GM21786 (cell line): ENCODE measurements around the gene ABCC8.

Experiments used
- ATAC-seq: cut with Tn5 transposase; IDR thresholded peaks from one replicate; pipeline ENCODE4 v1.9.1; 2021; ENCODE audit not compliant: unreplicated experiment

Gene ABCC8

DNA sequence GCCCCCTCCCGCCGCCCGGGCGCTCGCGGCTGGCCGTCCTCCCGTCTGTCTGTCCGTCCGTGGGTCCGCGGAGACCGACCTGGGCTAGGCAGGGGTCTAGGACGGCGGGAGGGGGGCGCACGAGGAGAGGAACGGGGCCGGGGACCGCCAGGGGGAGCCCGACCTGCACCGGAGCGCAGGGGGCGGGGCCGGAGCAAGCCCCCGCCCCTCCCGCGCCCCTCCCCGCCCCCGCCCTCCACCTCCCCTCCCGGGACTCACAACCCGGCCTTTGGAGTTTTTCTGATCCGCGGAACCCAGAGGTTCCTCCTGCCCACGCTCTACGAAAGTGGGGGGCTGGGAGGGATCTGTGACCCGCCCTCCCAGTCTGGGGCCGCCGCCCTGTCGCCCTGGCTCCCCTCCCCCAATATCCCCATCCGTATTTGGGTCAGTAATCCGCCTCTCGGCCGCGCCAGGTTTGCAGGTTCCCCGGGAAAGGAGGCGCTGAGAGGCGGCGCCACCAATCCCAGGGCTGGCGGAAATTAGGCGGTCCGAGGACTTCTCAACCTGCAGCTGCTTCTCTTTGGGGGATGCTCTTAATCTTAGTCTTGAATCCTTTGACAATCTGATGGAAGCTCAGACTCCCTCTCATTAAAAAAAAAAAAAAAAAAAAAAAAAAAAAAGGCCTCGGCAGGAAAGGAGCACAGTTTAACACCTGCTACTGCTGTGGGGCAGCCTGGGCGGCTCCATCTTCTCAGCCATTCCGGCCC, 87.3 kb downstream of the ABCC8 start:
- ATAC-seq: peak; percentile 53

- peak; percentile 39 for ATAC-seq
Observed at GRCh38 chr11:17388609-17389210, 87.9 kb downstream of the ABCC8 start, which contains the start of gene KCNJ11. Gene KCNJ11 (minus strand): TSS chr11:17388659. CDS start chr11:17388091, 568 bp downstream.

- no peak for ATAC-seq
Observed at GRCh38 chr11:17387811-17388210, 88.8 kb downstream of the ABCC8 start.

DNA sequence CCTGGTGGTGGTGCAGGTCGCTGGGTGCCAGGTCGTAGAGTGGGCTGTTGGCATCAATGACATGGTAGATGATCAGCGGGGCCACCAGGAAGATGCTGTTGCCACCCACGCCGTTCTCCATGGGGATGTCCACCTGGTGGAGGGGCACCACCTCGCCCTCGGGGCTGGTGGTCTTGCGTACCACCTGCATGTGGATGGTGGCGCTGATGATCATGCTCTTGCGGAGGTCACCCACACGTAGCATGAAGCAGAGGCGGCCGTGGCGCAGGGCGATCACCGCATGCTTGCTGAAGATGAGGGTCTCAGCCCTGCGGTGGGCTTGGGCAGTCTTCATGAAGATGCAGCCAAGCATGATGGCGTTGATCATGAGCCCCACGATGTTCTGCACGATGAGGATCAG, 89.4 kb downstream of the ABCC8 start:
- no peak for ATAC-seq

GRCh38 chr11:17386331-17387084, 90.1 kb downstream of the ABCC8 start:
- ATAC-seq: no peak

DNA sequence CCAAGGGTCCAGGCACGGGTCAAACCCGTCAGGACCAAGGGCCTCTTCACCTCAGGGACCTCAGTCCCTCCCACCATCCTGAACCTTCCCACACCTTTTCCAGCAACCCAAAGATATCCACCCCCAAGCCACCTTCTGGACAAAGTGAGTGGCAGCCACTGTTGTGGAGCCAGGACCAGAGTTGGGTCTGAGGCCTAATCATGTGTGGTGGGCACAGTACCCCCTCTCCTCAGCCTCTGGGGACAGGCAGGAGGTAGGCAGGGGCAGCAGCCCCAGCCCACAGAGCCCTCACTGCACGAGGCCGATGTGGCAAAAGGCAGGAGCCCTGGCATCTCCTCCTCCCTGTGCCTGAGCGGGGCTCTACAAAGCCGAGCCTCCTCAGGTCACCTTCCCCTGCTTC, 90.7 kb downstream of the ABCC8 start:
- ATAC-seq: no peak

- no peak for ATAC-seq
Observed at GRCh38 chr11:17385492-17385891, 91.2 kb downstream of the ABCC8 start.

- ATAC-seq: peak; percentile 56
Observed at GRCh38 chr11:17384002-17384511, 92.6 kb downstream of the ABCC8 start.

GRCh38 chr11:17383461-17383860, 93.2 kb downstream of the ABCC8 start:
- peak; percentile 10 for ATAC-seq

- no peak for ATAC-seq
Observed at GRCh38 chr11:17382046-17382728, 94.5 kb downstream of the ABCC8 start.

- ATAC-seq: no peak
Observed at GRCh38 chr11:17381156-17381555, 95.5 kb downstream of the ABCC8 start.

- no peak for ATAC-seq
Observed at GRCh38 chr11:17379383-17380180, 97.1 kb downstream of the ABCC8 start.

- ATAC-seq: no peak
Observed at GRCh38 chr11:17378655-17379054, 98.0 kb downstream of the ABCC8 start.

DNA sequence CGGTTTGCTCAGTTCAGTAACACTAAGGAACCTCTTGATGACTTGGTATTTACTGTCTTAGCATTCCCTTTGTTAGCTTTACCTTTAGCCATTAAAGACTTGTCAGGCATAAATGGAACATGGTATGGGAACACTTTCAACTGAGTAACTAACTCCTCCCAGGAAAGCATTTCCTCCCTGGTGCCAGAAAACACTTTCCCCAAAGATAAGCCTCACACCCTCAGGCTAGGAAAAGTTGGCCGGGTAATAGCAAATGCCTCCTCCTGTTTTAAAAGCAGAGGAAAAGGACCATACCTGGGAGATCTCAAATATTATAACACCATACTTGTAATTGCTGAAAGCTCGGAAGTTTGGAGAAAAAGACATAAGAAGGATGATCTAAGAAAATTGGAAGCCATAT, 100.2 kb downstream of the ABCC8 start:
- ATAC-seq: no peak

- no peak for ATAC-seq
Observed at GRCh38 chr11:17375547-17375946, 101.1 kb downstream of the ABCC8 start.

DNA sequence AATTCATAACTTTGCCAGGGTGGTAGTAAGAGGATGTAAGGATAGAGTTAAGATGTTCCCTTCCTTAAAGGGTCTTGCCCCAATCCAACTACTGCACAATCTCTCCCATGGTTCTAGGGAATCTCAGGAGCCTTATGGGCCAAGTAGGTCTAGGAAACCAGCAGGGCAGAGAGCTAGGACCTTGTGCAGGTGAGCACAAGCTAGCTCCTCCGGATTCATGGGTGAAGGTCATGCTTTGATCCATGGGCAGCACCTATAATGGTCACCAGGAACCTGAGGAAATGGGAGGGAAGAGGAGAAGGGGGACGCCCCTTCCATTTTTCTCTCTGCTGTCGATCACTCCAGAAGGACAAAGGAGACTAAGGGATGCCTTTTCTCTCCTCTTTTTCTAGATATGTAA, 105.0 kb downstream of the ABCC8 start:
- no peak for ATAC-seq

GRCh38 chr11:17369684-17370243, 106.9 kb downstream of the ABCC8 start:
- no peak for ATAC-seq

DNA sequence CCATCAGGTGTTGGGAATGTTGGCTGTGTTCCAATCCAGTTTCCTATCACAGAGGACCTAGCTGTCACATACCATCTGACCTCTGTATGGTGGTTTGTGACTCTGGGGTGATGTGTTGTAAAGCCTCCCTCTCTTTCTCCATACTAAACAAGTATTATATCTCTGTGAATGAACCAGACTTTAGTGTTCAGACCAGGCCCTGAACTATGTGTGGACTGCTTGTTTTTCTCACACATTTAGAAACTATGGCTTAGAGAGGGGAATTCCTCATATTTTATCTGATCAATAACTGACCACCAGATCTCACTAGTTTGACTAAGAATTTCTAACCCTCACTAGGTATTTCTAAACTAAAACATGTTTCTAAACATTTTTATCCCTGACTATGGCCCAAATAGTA, 107.6 kb downstream of the ABCC8 start:
- no peak for ATAC-seq

DNA sequence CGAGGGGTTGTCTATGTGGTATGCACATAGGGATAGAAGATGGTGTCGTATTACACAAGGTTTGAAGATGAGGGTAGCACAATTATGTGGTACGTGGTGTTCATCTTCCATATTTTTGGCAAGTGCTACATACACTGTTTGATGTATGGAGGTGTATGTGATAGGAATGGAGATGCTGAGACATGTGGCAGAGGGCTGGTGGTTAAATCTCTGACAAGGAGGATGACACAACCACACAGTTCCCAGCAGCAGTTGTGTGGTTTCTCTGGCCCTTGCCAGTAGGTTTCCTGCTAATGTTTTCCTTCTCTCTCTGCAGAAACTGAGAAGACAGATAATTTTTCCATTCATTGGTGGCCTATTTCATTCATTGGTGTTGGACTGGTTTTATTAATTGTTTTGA, 108.1 kb downstream of the ABCC8 start:
- no peak for ATAC-seq

GRCh38 chr11:17366495-17366894, 110.2 kb downstream of the ABCC8 start:
- no peak for ATAC-seq
